ENCODE data around the gene RNF166. TPM values are rescaled to one million over a fixed set of nuclear protein-coding genes. Genes with fewer than 3 reads are reported as not detected.

RNF166 gene
- total and polyA plus RNA-seq, 2 of the 13 experiments (the other 11 are each of a cell fraction or from before 2014, with no cell fraction given), result 21.4 to 23.0 TPM

DNA sequence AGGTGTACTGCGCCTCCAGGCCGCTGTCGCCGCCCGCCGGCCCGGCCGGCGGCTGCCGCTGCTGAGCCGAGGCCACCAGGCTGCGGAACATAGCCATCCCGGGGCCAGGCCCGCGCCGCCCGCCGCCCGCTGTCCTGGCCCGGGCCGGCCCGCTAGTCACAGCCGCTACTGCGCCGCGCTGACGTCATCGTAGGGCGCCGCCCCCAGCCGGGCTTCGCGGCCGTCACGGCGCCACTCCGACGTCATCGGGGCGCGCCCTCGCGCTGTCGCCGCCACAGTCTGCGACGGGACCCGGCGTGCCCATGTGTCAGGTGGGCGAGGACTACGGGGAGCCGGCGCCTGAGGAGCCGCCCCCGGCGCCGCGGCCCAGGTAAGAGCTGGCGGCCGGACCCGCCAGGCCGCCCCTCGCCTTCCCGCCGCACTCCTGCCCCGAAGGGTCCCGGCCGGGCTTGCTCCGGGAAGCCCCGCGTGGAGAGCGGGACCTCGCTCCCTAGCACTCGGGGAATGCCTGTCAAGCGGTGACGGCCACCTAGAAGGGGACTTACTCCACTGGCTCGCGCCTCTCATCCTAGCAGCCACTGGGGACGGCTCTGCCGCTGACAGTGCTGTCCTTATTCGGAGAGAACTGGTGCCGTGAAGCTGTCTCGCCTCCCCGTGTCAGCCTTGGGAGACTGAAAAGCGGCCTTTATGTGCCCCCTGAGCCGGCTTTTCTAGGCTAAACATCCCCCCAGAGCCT lies at the start of gene RNF166, which contains the start of gene CTU2 (continued):
- TF ChIP-seq, protein P1, sequence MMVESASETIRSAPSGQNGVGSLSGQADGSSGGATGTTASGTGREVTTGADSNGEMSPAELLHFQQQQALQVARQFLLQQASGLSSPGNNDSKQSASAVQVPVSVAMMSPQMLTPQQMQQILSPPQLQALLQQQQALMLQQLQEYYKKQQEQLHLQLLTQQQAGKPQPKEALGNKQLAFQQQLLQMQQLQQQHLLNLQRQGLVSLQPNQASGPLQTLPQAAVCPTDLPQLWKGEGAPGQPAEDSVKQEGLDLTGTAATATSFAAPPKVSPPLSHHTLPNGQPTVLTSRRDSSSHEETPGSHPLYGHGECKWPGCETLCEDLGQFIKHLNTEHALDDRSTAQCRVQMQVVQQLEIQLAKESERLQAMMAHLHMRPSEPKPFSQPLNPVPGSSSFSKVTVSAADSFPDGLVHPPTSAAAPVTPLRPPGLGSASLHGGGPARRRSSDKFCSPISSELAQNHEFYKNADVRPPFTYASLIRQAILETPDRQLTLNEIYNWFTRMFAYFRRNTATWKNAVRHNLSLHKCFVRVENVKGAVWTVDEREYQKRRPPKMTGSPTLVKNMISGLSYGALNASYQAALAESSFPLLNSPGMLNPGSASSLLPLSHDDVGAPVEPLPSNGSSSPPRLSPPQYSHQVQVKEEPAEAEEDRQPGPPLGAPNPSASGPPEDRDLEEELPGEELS (CRISPR knock-in tag; IDR thresholded peaks at IDR 0.05), result peak; percentile 31; the same call in 1 of the 2 replicates
- TF ChIP-seq MLLT10 (CRISPR knock-in tag; IDR thresholded peaks at IDR 0.05) (no peak), IKZF4 (CRISPR knock-in tag; IDR thresholded peaks at IDR 0.05; ENCODE audit: borderline replicate concordance, low read depth, not compliant biosample characterization) (no peak), BHLHE40 (IDR thresholded peaks at IDR 0.05; ENCODE audit: low read length) (peak; percentile 66), GZF1 (CRISPR knock-in tag; IDR thresholded peaks at IDR 0.05) (no peak)
- TF ChIP-seq, protein P2, sequence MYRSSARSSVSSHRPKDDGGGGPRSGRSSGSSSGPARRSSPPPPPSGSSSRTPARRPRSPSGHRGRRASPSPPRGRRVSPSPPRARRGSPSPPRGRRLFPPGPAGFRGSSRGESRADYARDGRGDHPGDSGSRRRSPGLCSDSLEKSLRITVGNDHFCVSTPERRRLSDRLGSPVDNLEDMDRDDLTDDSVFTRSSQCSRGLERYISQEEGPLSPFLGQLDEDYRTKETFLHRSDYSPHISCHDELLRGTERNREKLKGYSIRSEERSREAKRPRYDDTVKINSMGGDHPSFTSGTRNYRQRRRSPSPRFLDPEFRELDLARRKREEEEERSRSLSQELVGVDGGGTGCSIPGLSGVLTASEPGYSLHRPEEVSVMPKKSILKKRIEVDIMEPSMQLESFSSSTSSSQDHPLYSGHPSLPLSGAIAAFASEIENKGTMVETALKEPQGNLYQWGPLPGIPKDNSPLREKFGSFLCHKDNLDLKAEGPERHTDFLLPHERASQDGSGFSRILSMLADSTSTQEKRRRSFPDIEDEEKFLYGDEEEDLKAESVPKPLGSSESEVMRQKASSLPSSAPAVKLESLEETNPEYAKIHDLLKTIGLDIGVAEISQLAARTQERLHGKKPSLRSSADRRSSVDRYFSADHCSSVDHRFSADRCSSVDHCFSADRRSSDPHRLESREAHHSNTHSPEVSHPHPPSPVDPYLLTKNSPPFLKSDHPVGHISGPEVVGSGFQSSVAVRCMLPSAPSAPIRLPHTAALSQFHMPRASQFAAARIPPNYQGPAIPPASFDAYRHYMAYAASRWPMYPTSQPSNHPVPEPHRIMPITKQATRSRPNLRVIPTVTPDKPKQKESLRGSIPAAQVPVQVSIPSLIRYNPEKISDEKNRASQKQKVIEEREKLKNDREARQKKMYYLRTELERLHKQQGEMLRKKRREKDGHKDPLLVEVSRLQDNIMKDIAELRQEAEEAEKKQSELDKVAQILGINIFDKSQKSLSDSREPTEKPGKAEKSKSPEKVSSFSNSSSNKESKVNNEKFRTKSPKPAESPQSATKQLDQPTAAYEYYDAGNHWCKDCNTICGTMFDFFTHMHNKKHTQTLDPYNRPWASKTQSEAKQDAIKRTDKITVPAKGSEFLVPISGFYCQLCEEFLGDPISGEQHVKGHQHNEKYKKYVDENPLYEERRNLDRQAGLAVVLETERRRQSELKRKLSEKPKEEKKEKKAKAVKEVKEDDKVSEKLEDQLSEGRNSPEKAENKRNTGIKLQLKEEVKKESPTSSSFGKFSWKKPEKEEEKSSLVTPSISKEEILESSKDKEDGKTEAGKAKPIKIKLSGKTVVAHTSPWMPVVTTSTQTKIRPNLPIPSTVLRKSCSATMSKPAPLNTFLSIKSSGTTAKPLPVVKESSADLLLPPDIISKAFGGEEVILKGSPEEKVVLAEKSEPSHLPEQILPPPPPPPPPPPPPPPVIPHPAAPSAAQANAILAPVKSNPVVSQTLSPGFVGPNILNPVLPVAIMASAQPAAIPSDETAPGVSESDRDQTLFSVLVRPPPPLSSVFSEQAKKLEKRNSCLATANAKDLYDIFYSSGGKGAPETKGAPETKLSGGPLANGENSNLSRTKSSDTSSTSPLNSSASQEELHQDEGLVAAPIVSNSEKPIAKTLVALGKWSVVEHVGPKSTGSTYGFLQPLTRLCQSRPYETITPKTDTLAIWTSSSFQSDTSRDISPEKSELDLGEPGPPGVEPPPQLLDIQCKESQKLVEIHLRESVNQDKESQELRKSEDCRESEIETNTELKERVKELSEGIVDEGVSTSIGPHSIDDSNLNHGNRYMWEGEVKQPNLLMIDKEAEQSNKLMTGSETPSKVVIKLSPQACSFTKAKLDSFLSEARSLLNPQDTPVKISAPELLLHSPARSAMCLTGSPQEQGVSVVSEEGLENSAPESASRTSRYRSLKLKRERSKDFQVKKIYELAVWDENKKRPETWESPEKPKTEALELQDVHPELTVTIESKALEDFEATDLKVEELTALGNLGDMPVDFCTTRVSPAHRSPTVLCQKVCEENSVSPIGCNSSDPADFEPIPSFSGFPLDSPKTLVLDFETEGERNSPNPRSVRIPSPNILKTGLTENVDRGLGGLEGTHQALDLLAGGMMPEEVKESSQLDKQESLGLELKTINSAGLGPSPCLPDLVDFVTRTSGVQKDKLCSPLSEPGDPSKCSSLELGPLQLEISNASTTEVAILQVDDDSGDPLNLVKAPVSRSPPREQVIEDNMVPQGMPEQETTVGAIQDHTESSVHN (CRISPR knock-in tag; IDR thresholded peaks at IDR 0.05), result 0 out of 2 replicates have a peak, but pooled peaks have one; percentile 77
- TF ChIP-seq, protein P3, sequence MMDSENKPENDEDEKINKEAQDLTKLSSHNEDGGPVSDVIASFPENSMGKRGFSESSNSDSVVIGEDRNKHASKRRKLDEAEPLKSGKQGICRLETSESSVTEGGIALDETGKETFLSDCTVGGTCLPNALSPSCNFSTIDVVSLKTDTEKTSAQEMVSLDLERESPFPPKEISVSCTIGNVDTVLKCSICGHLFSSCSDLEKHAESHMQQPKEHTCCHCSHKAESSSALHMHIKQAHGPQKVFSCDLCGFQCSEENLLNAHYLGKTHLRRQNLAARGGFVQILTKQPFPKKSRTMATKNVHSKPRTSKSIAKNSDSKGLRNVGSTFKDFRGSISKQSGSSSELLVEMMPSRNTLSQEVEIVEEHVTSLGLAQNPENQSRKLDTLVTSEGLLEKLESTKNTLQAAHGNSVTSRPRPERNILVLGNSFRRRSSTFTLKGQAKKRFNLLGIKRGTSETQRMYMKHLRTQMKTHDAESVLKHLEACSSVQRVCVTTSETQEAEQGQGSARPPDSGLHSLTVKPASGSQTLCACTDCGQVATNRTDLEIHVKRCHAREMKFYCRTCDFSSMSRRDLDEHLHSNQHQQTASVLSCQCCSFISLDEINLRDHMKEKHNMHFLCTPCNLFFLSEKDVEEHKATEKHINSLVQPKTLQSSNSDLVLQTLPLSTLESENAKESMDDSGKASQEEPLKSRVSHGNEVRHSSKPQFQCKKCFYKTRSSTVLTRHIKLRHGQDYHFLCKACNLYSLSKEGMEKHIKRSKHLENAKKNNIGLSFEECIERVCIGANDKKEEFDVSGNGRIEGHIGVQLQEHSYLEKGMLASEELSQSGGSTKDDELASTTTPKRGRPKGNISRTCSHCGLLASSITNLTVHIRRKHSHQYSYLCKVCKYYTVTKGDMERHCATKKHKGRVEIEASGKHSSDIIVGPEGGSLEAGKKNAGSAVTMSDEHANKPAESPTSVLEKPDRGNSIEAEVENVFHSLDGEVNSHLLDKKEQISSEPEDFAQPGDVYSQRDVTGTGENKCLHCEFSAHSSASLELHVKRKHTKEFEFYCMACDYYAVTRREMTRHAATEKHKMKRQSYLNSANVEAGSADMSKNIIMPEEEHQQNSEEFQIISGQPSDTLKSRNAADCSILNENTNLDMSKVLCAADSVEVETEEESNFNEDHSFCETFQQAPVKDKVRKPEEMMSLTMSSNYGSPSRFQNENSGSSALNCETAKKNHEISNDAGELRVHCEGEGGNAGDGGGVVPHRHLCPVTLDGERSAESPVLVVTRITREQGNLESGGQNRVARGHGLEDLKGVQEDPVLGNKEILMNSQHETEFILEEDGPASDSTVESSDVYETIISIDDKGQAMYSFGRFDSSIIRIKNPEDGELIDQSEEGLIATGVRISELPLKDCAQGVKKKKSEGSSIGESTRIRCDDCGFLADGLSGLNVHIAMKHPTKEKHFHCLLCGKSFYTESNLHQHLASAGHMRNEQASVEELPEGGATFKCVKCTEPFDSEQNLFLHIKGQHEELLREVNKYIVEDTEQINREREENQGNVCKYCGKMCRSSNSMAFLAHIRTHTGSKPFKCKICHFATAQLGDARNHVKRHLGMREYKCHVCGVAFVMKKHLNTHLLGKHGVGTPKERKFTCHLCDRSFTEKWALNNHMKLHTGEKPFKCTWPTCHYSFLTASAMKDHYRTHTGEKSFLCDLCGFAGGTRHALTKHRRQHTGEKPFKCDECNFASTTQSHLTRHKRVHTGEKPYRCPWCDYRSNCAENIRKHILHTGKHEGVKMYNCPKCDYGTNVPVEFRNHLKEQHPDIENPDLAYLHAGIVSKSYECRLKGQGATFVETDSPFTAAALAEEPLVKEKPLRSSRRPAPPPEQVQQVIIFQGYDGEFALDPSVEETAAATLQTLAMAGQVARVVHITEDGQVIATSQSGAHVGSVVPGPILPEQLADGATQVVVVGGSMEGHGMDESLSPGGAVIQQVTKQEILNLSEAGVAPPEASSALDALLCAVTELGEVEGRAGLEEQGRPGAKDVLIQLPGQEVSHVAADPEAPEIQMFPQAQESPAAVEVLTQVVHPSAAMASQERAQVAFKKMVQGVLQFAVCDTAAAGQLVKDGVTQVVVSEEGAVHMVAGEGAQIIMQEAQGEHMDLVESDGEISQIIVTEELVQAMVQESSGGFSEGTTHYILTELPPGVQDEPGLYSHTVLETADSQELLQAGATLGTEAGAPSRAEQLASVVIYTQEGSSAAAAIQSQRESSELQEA (CRISPR knock-in tag; IDR thresholded peaks at IDR 0.05; ENCODE audit: not compliant biosample characterization), result peak; percentile 66
